GM18507 (cell line): ENCODE data around the gene TRDN.
"Not testable (repeated sequence)": the region's sequence is repeated elsewhere in the genome, so short reads cannot be mapped to it uniquely, and the experiment has no call there.

Experiments
- DNase-seq: peaks from one replicate; pipeline ENCODE4 v3.0.0; 2011; ENCODE audit warnings: low read depth; ENCODE audit not compliant: insufficient read length; ENCODE audit errors: extremely low spot score
- FAIRE-seq: peaks from 2 replicates; lab custom pipeline; 2011; peaks lifted over from hg19 to GRCh38; lab: Jason Lieb, UNC

TRDN gene

DNA sequence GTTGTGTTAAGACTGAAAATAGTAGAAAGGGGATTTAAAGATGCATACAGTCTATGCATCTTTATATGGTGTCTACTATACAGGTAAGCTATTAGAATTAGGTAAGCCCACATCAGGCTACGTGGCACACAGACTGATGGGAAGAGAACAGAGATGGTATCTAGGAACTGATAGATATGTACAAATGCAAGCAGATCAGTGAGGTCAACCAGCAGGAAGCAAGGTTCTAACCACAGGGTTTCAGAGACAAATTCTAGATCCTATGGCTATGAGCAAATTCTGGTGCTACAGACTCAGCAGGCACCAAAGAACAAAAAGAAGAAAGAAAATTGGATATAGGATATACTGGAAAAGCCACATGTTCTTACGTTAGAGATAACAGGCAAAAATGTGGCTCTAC lies 110.6 kb downstream of the TRDN start:
- no peak for DNase-seq

DNA sequence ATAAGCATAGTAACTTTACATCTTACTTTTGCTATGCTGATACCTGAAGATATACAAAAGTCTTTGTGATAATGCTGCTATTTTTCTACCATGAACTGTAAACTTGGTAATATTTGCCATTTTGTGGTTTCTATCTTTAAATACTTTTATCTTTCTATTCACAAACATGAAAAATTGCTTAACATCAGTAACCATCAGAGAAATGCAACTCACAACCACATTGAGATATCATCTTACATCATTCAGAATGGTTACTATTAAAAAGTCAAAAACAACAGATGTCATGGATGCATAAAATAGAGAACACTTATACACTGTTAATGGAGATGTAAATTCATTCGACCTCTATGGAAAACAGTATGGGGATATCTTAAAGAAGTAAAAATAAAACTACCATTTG lies 112.0 kb downstream of the TRDN start:
- DNase-seq (no peak), FAIRE-seq (no peak)

More for the DNA sequence above, 110.6 kb downstream of the TRDN start:
- no peak for FAIRE-seq

DNA sequence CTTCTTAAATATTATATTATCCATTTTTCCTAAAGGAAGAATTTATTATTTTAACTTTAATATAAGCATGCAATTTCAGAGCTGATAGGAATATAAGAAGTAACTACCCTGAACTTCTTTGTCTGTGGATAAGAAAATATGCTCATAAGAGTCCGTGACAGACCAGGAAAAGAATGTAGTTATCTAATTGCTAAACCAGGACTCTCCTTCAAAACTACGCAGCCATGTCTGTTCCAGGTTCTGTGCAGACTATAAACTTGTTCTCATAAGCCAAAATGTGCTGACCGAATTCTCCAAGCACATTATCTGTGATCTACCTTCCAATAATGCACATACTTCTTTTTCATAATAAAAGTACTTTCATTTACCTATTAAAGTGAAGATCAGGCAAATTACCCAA lies 116.5 kb downstream of the TRDN start:
- DNase-seq: no peak
- FAIRE-seq: no peak

DNA sequence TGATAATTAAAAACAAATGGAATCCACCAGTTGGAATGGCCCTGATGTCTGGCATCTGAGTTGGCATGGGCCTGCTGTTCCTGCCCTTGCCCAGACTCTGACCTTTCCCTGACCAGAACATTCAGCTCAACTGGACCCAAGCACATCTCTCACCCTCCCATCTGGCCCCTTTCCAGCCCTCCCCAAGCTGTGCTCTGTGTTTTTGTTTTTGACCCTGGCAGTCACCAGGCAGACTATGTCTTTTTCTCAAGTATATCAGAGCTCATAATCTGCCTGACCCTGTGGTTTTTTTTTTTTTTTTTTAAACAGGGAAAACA lies 117.6 kb downstream of the TRDN start:
- FAIRE-seq (no peak), DNase-seq (no peak)

DNA sequence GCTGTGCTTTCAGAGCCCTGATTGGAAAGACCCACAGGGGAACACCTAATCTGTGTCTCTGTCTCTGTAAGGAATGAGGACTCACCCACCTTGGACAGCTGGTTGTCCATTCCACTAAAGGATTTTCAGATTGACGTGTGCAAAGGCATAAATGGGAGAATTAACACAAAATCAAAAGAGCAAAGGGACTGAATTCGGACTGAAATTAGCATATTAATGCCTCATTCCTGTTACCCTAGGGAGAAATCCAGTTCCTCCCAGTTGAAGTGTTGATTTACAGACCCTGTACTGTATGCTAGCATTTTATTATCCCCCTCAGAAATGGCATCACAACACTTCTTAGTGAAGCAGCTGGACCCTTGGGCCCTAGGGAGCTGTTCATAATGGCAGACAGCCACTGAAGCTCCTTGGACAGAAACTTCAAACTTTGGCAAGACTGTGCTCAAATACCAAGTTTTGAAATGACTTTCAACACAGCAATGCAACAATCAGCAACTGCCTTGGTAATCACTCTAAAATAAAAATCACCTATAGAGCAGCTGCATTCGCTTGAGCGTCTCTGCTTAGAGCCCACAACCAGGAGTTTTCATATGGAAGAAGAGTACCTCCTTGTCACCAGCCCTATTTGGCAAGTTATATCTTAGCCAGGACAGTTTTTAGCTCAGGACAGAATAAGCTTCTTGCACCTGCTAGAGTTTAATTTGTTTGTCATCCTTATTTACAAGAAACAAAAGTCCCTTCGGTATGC lies 118.1 kb downstream of the TRDN start:
- FAIRE-seq (no peak), DNase-seq (no peak)

DNA sequence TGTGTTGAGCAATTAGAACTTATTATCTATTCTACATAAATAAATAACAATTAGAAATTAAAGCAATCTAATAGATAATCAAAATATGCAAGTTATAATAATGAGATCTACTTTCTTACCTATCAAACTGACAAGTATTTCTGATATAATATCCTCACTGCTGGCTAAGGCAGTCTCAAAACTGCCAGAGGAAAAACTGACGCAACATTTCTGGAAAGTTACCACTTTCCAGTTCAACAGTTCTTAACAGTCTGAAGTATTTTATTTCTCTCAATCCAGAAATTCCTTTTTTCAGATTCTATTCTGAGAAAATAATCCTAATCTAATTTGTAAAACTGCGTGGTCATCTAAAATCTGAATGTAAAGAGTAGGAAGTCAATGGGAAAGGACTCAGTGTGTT lies 121.0 kb downstream of the TRDN start:
- no peak for DNase-seq
- FAIRE-seq: no peak

DNA sequence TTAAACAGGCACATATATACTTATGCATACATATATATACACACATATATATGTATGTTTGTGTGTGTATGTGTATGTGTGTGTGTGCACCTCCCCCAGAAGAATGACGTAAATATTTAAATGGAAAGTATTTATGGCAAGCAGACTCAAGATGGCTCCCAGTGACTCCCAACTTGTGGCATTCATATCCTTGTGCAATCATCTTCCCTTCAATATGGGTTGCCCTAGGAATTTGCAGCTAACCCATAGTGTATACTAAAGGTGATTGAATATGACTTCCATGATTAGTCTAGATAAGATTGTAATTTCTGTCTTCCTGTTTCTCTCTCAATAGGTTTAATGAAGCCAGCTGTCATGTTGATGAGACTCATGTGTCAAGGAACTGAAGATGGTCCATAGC lies 127.6 kb downstream of the TRDN start:
- DNase-seq (no peak), FAIRE-seq (no peak)

DNA sequence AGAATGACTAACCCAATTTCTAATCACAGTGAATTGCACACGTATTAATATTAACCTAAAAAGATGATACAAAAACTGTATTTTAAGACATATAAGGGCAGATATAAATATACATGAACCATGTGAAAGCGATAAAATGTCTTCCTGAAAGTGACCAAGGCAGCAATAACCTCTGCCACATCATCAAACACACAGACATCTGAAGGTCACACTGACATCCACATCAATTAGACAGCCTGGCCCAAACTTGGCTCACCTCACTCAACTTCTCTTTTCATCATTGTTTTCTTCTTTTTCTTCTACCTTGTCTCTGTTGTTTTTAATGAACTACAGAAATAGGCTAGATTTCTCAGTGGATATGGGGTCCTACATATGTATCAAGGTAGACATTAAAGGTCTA lies 128.5 kb downstream of the TRDN start:
- FAIRE-seq (no peak), DNase-seq (no peak)

DNA sequence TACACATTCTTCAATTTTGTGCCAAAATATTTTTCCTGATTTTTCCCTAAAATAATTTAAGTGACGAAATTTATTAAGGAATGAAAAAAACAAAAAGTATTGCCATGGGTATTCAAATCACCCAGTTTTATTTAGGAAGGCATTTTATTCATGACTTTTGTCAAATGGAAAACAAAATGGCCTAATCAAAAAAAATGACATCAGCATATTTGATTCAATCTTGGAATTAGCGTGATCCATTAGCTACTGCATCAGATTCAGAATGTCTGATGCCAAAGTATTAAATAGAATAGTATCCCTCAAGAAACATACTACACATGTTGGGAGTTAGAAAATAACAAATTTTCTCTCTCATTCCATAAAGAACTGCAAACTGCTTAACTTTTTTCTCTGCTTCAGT lies 129.2 kb downstream of the TRDN start:
- DNase-seq: no peak
- no peak for FAIRE-seq

DNA sequence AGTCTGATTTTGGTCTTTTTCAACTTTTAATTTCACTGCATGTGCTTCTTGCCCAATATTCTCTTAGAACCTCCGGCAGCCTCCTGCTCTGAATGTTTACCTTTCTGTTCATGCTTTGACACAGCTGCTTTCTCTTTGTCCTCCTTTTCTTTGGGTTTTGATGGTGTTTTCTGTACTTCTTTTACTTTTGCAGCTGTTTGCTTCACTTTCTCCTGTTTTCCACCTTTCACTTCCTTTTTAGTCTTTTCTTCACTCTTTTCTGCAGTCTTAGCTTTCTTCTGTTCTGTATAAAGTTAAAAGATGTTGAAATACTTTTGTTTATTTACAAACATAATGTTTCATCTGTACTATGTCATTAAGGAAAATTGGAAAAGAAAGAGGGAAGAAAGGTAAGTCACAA lies 133.1 kb downstream of the TRDN start:
- no peak for FAIRE-seq
- no peak for DNase-seq

DNA sequence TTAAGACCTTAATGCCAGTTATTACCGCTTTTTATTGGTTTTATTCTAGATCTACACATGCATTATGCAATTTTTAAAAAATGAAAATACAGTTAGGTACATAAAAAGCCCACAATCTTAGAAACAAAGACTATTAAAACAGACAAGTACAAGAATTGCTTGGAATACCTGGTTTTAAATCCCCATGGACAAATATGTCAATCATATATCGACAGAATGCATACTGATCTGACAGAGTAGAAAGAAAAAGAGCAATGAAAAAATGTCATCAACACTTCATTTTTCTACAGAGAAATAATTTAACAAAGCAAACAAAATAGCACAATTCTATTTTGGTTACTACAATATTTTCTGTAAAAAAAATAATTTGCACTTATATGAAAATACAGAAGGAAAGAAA lies 139.7 kb downstream of the TRDN start:
- DNase-seq: no peak
- FAIRE-seq: no peak

DNA sequence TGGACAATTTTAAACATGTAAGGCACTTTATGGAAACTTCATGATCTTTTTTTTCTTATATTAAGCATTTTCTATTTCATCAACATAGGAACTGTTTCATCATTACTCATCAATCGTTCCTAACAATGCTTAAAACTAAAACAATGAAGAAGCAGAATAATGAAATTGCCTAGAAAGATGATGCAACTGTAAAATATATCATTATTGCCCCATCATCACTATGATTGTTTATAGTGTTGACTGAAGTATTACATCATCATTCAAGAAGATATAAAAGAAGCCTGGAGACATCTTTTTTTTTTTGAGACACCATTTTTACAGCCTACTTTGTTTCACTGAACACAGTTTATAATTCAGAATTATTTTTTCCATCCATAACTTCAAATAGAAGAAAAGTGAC lies 147.2 kb downstream of the TRDN start:
- FAIRE-seq (no peak), DNase-seq (no peak)

DNA sequence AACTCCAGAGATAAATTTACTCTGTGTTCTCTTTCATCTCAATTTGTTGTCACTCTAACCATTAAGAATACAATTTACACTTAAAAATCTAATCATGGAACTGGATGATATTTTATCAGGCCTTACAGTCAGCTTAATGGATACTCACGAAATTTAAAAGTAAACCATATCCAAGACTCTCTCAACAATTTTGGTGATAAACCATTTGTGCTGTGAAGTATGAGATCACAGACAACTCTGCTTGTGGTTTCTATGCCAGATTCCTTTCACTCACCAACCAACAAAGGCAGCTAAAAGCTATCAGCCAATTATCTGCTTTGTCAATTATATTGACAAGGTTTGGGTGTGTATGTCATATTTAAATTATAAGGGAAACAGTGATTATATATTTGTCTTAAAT lies 155.8 kb downstream of the TRDN start:
- no peak for FAIRE-seq
- no peak for DNase-seq

DNA sequence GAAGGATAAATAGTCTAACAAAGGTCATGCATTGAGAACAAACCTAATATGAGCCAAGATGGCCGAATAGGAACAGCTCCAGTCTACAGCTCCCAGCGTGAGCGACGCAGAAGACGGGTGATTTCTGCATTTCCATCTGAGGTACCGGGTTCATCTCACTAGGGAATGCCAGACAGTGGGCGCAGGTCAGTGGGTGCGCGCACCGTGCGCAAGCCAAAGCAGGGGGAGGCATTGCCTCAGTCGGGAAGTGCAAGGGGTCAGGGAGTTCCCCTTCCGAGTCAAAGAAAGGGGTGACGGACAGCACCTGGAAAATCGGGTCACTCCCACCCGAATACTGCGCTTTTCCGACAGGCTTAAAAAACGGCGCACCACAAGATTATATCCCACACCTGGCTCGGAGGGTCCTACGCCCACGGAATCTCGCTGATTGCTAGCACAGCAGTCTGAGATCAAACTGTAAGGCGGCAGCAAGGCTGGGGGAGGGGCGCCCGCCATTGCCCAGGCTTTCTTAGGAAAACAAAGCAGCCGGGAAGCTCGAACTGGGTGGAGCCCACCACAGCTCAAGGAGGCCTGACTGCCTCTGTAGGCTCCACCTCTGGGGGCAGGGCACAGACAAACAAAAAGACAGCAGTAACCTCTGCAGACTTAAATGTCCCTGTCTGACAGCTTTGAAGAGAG lies 164.6 kb downstream of the TRDN start:
- DNase-seq, FAIRE-seq: not testable (repeated sequence)

DNA sequence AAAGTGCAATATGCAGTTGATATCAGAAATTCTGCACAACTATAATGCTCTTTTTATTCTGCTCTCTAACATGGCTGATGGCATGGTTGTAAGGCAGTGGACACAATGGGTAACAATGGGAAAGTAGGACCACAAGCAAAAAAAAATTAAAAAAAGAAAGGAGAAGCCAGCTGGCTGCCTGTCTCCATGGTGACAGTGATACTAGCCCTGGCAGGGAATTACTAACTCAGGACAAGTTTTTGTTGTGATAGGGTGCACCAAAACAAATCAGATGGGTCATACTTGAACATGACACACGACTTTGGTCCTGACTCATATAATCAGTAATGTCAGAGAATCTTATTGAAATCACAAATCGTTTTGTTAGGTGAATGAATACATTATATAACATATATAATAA lies 169.4 kb downstream of the TRDN start:
- no peak for DNase-seq
- FAIRE-seq: no peak

DNA sequence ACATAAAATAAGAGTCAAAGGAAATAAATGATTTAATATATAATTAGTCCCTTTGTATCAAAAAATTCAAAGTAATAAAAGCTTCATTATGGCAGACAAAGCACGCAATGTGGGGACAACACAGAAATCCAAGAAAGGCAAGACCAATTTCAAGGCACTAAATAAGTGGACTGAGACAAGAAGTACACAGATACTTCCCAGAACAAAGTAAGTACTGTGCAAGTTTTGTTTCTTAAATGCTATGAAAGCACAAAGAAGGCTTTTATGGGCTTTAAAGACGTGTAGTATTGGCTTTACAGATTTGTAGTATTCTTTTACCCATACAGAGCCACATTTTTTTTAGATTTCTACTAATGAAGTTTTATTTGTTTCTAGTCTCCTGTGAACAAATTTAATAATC lies 174.6 kb downstream of the TRDN start:
- FAIRE-seq (no peak), DNase-seq (no peak)

DNA sequence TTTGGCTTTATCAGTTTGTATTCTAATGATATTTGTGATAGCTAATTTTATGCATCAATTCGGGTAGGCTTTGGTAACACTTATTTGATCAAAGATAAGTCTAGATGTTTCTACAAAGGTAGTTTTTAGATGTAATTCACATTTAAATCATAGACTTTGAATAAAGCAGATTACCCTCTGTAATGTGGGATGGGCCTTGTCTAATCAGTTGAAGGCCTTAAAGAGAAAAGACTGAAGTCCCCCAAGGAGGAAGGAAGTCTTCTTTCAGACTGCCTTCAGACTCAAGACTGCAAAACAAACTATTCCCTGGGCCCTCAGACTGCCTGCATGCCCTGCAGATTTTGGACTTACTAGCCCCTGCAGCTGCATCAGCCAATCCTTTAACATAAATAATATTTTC lies 178.5 kb downstream of the TRDN start:
- DNase-seq (no peak), FAIRE-seq (no peak)

DNA sequence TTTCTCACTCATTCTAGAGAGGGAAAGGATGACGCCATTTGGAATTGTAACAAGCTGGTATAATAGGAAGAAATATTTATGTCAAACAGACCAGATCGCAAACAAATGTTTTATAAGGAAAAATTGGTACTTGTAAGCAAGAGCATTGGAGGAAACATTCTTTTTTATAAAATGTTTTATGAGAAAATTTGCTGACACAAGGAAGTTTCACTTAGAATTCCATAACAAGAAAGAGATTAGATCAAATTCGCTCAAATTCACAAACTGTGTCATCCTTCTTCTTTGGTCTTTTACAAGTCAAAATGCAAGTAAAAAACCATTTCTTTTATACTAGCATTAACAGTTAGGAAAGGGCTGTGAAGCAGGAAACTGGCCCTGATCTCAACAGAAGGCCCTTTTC lies 179.9 kb downstream of the TRDN start:
- DNase-seq (no peak), FAIRE-seq (no peak)

DNA sequence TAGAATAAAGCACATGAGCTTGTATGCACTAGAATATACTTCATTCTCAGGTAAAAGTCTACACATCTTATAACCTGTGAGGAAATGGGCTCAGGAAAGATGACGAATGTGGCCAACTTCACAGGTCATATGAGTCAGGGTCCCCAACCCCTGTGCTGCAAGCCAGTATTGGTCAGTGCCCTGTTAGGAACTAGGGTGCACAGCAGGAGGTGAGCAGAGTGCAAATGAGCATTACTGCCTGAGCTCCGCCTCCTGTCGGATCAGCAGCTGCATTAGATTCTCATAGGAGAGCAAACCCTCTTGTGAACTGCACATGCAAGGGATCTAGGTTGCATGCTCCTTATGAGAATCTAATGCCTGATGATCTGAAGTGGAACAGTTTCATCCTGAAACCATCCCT lies 182.3 kb downstream of the TRDN start:
- no peak for DNase-seq
- FAIRE-seq: no peak

DNA sequence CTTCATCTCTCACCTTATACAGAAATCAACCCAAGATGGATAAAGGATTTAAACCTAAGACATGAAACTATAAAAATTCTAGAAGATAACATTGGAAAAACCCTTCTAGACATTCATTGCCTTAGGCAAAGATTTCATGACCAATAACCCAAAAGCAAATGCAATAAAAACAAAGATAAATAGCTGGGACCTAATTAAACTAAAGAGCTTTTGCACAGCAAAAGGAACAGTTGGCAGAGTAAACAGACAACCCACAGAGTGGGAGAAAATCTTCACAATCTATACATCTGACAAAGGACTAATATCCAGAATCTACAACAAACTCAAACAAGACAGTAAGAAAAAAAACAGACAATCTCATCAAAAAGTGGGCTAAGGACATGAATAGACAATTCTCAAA lies 183.7 kb downstream of the TRDN start:
- DNase-seq, FAIRE-seq: not testable (repeated sequence)

DNA sequence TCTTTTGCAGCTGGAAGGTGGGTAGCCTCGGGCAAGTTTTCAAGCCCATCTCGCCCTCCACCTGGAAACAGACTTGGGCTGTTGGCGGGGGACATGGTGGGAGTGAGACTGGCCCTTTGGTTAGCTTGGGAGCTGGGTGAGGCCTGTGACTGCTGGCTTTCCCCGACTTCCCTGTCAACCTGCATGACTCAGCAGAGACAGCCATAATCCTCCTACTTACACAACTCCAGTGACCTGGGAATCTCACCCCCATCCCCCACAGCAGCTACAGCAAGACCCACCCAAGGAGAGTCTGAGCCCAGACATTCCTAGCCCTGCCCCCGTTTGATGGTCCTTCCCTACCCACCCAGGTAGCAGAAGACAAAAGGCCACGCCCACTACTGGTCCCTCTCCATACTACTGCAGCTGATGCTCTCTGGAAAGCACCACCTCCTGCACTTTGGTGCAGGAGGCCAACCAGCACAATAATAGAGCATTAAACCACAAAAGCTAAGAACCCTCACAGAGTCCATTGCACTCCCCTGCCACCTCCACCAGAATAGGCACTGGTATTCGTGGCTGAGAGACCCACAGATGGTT lies 188.4 kb downstream of the TRDN start:
- no peak for FAIRE-seq

More for the DNA sequence above, 188.4 kb downstream of the TRDN start:
- DNase-seq: no peak
